ENCODE results near the gene N4BP2L2. TPM values are rescaled to one million over a fixed set of nuclear protein-coding genes. Genes with fewer than 3 reads are reported as not detected.

The N4BP2L2 gene
- total and polyA plus RNA-seq, 2 of the 8 experiments (the other 6 are each of a cell fraction or from before 2014, with no cell fraction given): 14.6 to 67.6 TPM

DNA sequence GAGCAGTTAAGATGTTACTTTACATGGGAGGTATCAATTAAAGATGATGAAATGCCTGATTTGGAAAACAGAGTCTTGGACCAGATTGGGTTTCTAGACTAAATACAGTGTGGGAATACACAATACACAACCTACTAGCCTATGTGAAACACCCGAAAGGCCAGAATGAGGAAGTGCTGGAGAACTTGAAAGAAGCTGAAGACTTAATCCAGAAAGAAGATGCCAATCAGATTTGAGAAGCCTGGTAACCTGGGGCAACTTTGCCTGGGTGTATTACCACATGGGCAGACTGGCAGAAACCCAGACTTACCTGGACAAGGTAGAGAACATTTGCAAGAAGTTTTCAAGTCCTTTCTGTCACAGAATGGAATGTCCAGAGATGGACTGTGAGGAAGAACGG, 153.9 kb downstream of the N4BP2L2 start:
- Histone ChIP-seq H2BK20ac (ENCODE audit: low read length) (no peak overlapping the region), H3K9me3 (ENCODE audit: insufficient read depth in 2 of 2, low read depth in 1 of 2, low read length in 1 of 2) (no peaks in the 10 kb centered on the region), H3K36me3 (ENCODE audit: control insufficient read depth in 2 of 4, insufficient read depth in 4 of 4, low read length in 3 of 4) (peaks cover 6 to 16% (median 15%) of the 10 kb centered on the region in 4 experiments; a peak in 6 of 8 replicates), H3K14ac (ENCODE audit: insufficient read length) (no peak overlapping the region), H2AK5ac (ENCODE audit: low read depth, low read length) (no peak overlapping the region), H2BK120ac (replicated peaks; ENCODE audit: low read depth, low read length) (no peak overlapping the region), H2BK12ac (ENCODE audit: low read depth, low read length) (no peak overlapping the region), H3K79me1 (ENCODE audit: low read depth, low read length) (no peaks in the 10 kb centered on the region), H3K4me1 (replicated peaks in 1 of 4; ENCODE audit: control insufficient read depth in 3 of 4, insufficient read depth in 4 of 4, low read length in 3 of 4) (no peaks in the 10 kb centered on the region), H3K23me2 (ENCODE audit: low read depth, low read length) (no peaks in the 10 kb centered on the region), H3K9ac (replicated peaks in 1 of 4; ENCODE audit: extremely low read depth in 1 of 4, low read depth in 3 of 4, low read length in 3 of 4) (no peak overlapping the region), H3K4me2 (ENCODE audit: insufficient read depth in 1 of 2, low read depth in 2 of 2, low read length in 2 of 2) (no peak overlapping the region), H4K20me1 (replicated peaks in 1 of 2; ENCODE audit: control insufficient read depth in 1 of 2, insufficient read depth in 2 of 2, low read length in 2 of 2) (peaks cover 0 to 2% of the 10 kb centered on the region in 2 experiments), H3K18ac (ENCODE audit: extremely low read depth, low read length) (no peak overlapping the region), H3K27ac (ENCODE audit: low read depth, low read length) (no peak overlapping the region), H3K79me2 (ENCODE audit: control insufficient read depth in 1 of 2, insufficient read depth in 2 of 2, low read length in 2 of 2) (no peaks in the 10 kb centered on the region), H4K8ac (ENCODE audit: extremely low read depth, insufficient read depth, low read length) (no peak overlapping the region), H2BK15ac (ENCODE audit: low read length) (no peak overlapping the region), H3K27me3 (replicated peaks in 1 of 4; ENCODE audit: control insufficient read depth in 3 of 4, extremely low read depth in 1 of 4, insufficient read depth in 3 of 4, low read length in 3 of 4) (no peaks in the 10 kb centered on the region), H3K4ac (replicated peaks; ENCODE audit: insufficient read length, low read depth, low read length) (no peak overlapping the region), H4K5ac (ENCODE audit: insufficient read length, low read depth, low read length) (no peak overlapping the region), H2BK5ac (ENCODE audit: low read depth, low read length) (no peak overlapping the region), H4K91ac (replicated peaks; ENCODE audit: insufficient read length, low read length) (no peak overlapping the region), H3K23ac (ENCODE audit: insufficient read length) (no peak overlapping the region), H3K4me3 (ENCODE audit: extremely low read depth in 1 of 4, insufficient read depth in 2 of 4, low read depth in 3 of 4, low read length in 4 of 4) (no peak overlapping the region), H3K56ac (replicated peaks; ENCODE audit: insufficient read length, low read depth, low read length) (no peak overlapping the region), H2AFZ (ENCODE audit: low read length) (no peak overlapping the region)
- DNase-seq (ENCODE audit: low read depth in 1 of 2, low spot score in 2 of 2) (no peak), FAIRE-seq (no peak)
- ChIA-PET CTCF (ENCODE audit: partially characterized antibody) (no interaction called here), POLR2A (ENCODE audit: partially characterized antibody) (no interaction called here)
- 86% methylated on average over 2 of the region's 2 CpGs; no CpG with 5 or more reads in 1 of the 2 experiments for WGBS, 2 experiments (ENCODE audit: extremely low coverage in 1 of 2, insufficient coverage in 1 of 2, insufficient read length in 1 of 2, insufficient replicate concordance in 2 of 2, low coverage in 1 of 2, low lambda C conversion rate in 2 of 2, missing lambda C conversion rate in 1 of 2)
- TF ChIP-seq SIX5 (IDR thresholded peaks at IDR 0.05; ENCODE audit: low read depth, low read length) (no peak), KDM5A (IDR thresholded peaks at IDR 0.05; ENCODE audit: low read length) (no peak), NRF1 (IDR thresholded peaks at IDR 0.05; ENCODE audit: low read depth, low read length) (no peak), FOSL1 (IDR thresholded peaks at IDR 0.05; ENCODE audit: insufficient read depth, low read depth, low read length) (no peak), HDAC2 (IDR thresholded peaks at IDR 0.05; ENCODE audit: borderline replicate concordance in 1 of 2, low read depth in 2 of 2, low read length in 2 of 2) (no peak), PHF8 (conservative IDR thresholded peaks at IDR 0.05; ENCODE audit: low read depth, low read length) (no peak), YY1 (IDR thresholded peaks at IDR 0.05; ENCODE audit: low read depth, low read length) (no peak), SAP30 (IDR thresholded peaks at IDR 0.05; ENCODE audit: insufficient read depth, insufficient replicate concordance, low read length) (no peak), EP300 (IDR thresholded peaks at IDR 0.05; ENCODE audit: borderline replicate concordance in 1 of 2, low read depth in 2 of 2, low read length in 2 of 2) (no peak), GABPA (IDR thresholded peaks at IDR 0.05; ENCODE audit: borderline replicate concordance, insufficient read depth, low read length) (no peak), SIN3A (conservative IDR thresholded peaks at IDR 0.05 in 1 of 2, IDR thresholded peaks at IDR 0.05 in 1 of 2; ENCODE audit: low read depth in 1 of 2, low read length in 2 of 2) (no peak)
- TF ChIP-seq, protein P1, sequence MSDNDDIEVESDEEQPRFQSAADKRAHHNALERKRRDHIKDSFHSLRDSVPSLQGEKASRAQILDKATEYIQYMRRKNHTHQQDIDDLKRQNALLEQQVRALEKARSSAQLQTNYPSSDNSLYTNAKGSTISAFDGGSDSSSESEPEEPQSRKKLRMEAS (IDR thresholded peaks at IDR 0.05): no peak
- TF ChIP-seq, protein P2, sequence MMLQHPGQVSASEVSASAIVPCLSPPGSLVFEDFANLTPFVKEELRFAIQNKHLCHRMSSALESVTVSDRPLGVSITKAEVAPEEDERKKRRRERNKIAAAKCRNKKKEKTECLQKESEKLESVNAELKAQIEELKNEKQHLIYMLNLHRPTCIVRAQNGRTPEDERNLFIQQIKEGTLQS (IDR thresholded peaks at IDR 0.05; ENCODE audit: insufficient read depth, low read depth, low read length): no peak
